Neuron (in vitro differentiated cells): ENCODE results near the gene SLC3A2.

Experiments used
- H2AFZ ChIP-seq: one replicate; pipeline ENCODE4 v1.6.1; 2013; ENCODE audit warnings: low read depth, mild to moderate bottlenecking, inconsistent platforms, low read length, moderate library complexity
- H3K27me3 ChIP-seq: one replicate; pipeline ENCODE4 v1.6.1; 2013; ENCODE audit warnings: low read length; ENCODE audit not compliant: insufficient read depth
- H3K36me3 ChIP-seq: one replicate; pipeline ENCODE4 v1.6.1; 2013; ENCODE audit warnings: low read length; ENCODE audit not compliant: insufficient read depth
- H3K4me1 ChIP-seq: one replicate; pipeline ENCODE4 v1.6.1; 2013; ENCODE audit warnings: low read length; ENCODE audit not compliant: insufficient read depth
- H3K4me3 ChIP-seq: 2 replicates; pipeline ENCODE4 v1.5.1; 2013; ENCODE audit warnings: mild to moderate bottlenecking, low read length, moderate library complexity
- H3K9me3 ChIP-seq: one replicate; pipeline ENCODE4 v1.6.1; 2013; ENCODE audit warnings: low read length

SLC3A2 gene

GRCh38 chr11:62896049-62896448, 15.4 kb downstream of the SLC3A2 start:
- H3K27me3 ChIP-seq, result no peaks in the 10 kb centered on the region
- no peaks in the 10 kb centered on the region for H3K36me3 ChIP-seq
- H3K4me3 ChIP-seq, result no peak overlapping the region
- H3K9me3 ChIP-seq, result no peaks in the 10 kb centered on the region
- H3K4me1 ChIP-seq, result peaks cover 2% of the 10 kb centered on the region
- H2AFZ ChIP-seq, result no peak overlapping the region

- Histone ChIP-seq H3K27me3 (peaks cover 2% of the 10 kb centered on the region), H3K9me3 (no peaks in the 10 kb centered on the region), H3K4me3 (no peak overlapping the region), H2AFZ (no peak overlapping the region), H3K4me1 (peaks cover 2% of the 10 kb centered on the region), H3K36me3 (no peaks in the 10 kb centered on the region)
Measured at GRCh38 chr11:62897311-62897710, 16.6 kb downstream of the SLC3A2 start.

DNA sequence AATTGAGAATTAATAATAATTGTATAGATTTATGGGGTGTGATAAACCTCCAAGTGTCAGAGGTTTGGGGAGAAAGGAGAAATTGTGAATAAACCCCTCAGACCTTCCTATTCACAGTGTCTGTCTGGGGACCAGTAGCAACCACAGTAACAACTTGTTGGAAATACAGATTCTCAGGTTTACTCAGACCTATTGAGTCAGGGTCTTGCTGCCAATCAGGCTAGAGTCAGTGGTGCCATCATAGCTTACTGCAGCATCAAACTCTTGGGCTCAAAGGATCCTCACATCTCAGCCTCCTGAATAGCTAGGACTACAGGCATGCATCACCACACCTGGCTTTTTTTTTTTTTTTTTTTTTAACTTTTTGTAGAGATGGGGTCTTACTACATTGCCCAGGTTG, 17.3 kb downstream of the SLC3A2 start:
- Histone ChIP-seq H3K4me3 (no peak overlapping the region), H3K36me3 (no peaks in the 10 kb centered on the region), H3K27me3 (peaks cover 8% of the 10 kb centered on the region), H3K4me1 (peaks cover 2% of the 10 kb centered on the region), H2AFZ (no peak overlapping the region), H3K9me3 (no peaks in the 10 kb centered on the region)

DNA sequence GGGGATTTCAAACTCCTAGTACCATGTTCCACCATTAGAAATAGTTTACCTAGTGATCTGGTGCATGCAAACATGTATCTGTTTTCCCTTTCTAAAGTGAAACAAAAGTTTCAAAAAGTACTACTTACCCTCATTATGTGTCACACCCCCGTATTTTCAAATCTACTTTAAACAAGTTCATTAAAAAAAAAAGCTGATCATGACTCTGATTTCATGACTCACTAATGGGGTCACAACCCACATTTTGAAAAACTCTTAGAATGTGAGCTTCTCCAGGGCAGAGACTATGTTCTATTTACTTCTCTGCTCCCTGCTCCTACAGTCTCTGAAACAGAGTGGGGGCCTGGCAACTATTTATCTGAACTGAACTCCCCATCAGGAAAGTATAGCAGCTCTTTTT, 22.2 kb downstream of the SLC3A2 start:
- no peak overlapping the region for H2AFZ ChIP-seq
- no peaks in the 10 kb centered on the region for H3K36me3 ChIP-seq
- H3K4me3 ChIP-seq, result no peak overlapping the region
- H3K9me3 ChIP-seq, result no peaks in the 10 kb centered on the region
- no peaks in the 10 kb centered on the region for H3K4me1 ChIP-seq
- H3K27me3 ChIP-seq, result peaks cover 23% of the 10 kb centered on the region

GRCh38 chr11:62905296-62905695, 24.6 kb downstream of the SLC3A2 start:
- Histone ChIP-seq H3K27me3 (peaks cover 26% of the 10 kb centered on the region), H3K4me1 (no peaks in the 10 kb centered on the region), H3K36me3 (no peaks in the 10 kb centered on the region), H3K9me3 (no peaks in the 10 kb centered on the region), H2AFZ (no peak overlapping the region), H3K4me3 (no peak overlapping the region)

- no peaks in the 10 kb centered on the region for H3K4me1 ChIP-seq
- peaks cover 32% of the 10 kb centered on the region for H3K27me3 ChIP-seq
Measured at GRCh38 chr11:62905927-62906531, 25.3 kb downstream of the SLC3A2 start.

GRCh38 chr11:62908468-62909072, 27.9 kb downstream of the SLC3A2 start:
- Histone ChIP-seq H2AFZ (no peak overlapping the region), H3K4me1 (no peaks in the 10 kb centered on the region), H3K27me3 (peaks cover 19% of the 10 kb centered on the region), H3K36me3 (no peaks in the 10 kb centered on the region), H3K9me3 (no peaks in the 10 kb centered on the region), H3K4me3 (no peak overlapping the region)

More at GRCh38 chr11:62905927-62906531, 25.3 kb downstream of the SLC3A2 start:
- no peaks in the 10 kb centered on the region for H3K9me3 ChIP-seq
- H3K4me3 ChIP-seq, result no peak overlapping the region
- no peak overlapping the region for H2AFZ ChIP-seq
- no peaks in the 10 kb centered on the region for H3K36me3 ChIP-seq

GRCh38 chr11:62909107-62909894, 28.6 kb downstream of the SLC3A2 start:
- Histone ChIP-seq H3K9me3 (no peaks in the 10 kb centered on the region), H3K27me3 (peaks cover 19% of the 10 kb centered on the region), H3K4me1 (no peaks in the 10 kb centered on the region), H3K4me3 (no peak overlapping the region), H2AFZ (no peak overlapping the region), H3K36me3 (no peaks in the 10 kb centered on the region)

DNA sequence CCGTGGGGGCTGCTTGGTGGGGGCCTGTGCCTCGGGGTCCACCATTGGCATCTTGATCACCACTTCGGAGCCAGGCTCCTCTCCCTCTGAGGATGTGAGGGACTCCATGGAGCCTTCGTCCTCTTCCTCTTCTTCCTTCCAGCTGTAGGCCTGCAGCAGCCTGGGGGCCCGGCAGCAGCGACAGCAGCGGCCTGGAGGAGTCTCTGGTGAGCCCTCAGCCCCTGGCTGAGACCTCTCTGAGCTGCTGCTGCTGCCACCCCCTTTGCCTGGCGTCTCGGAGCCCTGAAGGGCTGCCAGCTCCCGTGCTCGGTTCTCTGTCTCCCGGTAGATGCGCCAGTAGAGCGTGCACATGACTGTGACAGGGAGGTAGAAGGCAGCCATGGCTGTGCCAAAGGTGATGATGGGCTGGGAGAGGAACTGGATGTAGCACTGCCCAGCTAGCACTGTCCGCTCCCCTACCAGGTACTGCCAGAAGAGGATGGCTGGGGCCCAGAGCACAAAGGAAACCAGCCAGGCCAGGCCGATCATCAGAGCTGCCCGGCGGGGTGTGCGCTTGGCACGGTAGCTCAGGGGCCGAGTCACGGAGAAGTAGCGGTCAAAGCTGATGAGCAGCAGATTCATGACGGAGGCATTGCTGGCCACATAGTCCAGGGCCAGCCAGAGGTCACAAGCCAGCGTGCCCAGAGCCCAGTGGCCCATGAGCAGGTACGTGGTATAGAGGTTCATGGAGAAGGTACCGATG, 29.6 kb downstream of the SLC3A2 start:
- H3K4me3 ChIP-seq, result no peak overlapping the region

DNA sequence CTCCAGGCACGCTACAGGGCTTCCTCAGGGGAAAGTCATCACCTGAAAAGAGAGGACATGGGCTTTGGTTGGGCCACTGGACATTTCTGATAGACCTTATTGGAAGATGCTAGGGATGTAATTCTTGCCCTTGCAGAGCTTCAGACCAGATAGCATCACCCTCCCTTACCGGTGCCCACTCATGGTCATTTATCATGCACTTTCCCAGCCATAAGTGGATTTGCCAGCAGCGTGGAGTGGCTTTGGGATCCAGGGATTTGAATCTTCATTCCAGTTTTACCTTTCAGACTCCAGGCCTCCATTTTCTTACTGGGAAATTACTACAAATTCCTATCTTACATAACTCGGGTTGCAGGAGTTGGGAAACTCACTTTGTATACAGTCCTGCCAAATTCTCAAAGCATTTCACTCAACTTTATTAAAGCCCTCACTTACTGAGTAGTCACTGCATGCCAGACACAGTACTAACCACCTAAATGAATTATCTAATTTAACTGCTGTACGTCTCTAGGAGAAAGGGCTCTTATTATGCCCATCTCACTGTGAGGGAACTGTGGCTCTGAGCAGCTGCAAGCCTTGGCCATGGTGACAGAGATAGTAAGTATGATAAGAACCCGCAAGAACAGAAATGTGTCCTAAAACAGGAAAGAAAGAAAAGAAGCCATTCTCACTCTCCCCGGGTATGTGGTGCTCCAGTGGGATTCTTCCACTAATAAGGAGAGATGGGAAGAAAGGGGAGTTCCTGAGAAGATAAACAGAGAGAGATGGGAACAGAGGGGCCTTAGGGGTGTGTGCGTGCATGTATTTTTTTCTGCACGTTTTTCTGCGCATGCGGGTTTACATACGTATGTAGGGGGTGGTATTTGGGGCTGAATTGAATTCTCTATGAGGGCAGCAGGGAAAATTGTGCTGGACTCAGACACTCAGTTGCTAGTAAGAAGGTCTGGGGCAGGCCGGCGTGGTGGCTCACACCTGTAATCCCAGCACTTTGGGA, 30.7 kb downstream of the SLC3A2 start:
- Histone ChIP-seq H3K4me1 (no peaks in the 10 kb centered on the region), H3K27me3 (peaks cover 18% of the 10 kb centered on the region), H3K4me3 (no peak overlapping the region), H2AFZ (no peak overlapping the region), H3K9me3 (no peaks in the 10 kb centered on the region), H3K36me3 (no peaks in the 10 kb centered on the region)

More for the DNA sequence above, 29.6 kb downstream of the SLC3A2 start:
- H2AFZ ChIP-seq, result no peak overlapping the region
- H3K27me3 ChIP-seq, result peaks cover 19% of the 10 kb centered on the region
- H3K36me3 ChIP-seq, result no peaks in the 10 kb centered on the region
- no peaks in the 10 kb centered on the region for H3K4me1 ChIP-seq
- no peaks in the 10 kb centered on the region for H3K9me3 ChIP-seq

GRCh38 chr11:62912268-62912667, 31.6 kb downstream of the SLC3A2 start:
- Histone ChIP-seq H3K9me3 (no peaks in the 10 kb centered on the region), H3K4me1 (no peaks in the 10 kb centered on the region), H3K27me3 (peaks cover 9% of the 10 kb centered on the region), H3K4me3 (no peak overlapping the region), H3K36me3 (no peaks in the 10 kb centered on the region), H2AFZ (no peak overlapping the region)

- peaks cover 13% of the 10 kb centered on the region for H3K27me3 ChIP-seq
- H3K36me3 ChIP-seq, result no peaks in the 10 kb centered on the region
- no peak overlapping the region for H2AFZ ChIP-seq
- no peaks in the 10 kb centered on the region for H3K9me3 ChIP-seq
- no peaks in the 10 kb centered on the region for H3K4me1 ChIP-seq
- no peak overlapping the region for H3K4me3 ChIP-seq
Measured at GRCh38 chr11:62914416-62914815, 33.7 kb downstream of the SLC3A2 start.
